ENCODE measurements around the gene PSME4. TPM values are rescaled to one million over a fixed set of nuclear protein-coding genes. Genes with fewer than 3 reads are reported as not detected.

PSME4 gene, protein sequence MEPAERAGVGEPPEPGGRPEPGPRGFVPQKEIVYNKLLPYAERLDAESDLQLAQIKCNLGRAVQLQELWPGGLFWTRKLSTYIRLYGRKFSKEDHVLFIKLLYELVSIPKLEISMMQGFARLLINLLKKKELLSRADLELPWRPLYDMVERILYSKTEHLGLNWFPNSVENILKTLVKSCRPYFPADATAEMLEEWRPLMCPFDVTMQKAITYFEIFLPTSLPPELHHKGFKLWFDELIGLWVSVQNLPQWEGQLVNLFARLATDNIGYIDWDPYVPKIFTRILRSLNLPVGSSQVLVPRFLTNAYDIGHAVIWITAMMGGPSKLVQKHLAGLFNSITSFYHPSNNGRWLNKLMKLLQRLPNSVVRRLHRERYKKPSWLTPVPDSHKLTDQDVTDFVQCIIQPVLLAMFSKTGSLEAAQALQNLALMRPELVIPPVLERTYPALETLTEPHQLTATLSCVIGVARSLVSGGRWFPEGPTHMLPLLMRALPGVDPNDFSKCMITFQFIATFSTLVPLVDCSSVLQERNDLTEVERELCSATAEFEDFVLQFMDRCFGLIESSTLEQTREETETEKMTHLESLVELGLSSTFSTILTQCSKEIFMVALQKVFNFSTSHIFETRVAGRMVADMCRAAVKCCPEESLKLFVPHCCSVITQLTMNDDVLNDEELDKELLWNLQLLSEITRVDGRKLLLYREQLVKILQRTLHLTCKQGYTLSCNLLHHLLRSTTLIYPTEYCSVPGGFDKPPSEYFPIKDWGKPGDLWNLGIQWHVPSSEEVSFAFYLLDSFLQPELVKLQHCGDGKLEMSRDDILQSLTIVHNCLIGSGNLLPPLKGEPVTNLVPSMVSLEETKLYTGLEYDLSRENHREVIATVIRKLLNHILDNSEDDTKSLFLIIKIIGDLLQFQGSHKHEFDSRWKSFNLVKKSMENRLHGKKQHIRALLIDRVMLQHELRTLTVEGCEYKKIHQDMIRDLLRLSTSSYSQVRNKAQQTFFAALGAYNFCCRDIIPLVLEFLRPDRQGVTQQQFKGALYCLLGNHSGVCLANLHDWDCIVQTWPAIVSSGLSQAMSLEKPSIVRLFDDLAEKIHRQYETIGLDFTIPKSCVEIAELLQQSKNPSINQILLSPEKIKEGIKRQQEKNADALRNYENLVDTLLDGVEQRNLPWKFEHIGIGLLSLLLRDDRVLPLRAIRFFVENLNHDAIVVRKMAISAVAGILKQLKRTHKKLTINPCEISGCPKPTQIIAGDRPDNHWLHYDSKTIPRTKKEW (N-terminal part only)
- total RNA-seq, result 31.3 and 39.8 TPM in 2 replicates

DNA sequence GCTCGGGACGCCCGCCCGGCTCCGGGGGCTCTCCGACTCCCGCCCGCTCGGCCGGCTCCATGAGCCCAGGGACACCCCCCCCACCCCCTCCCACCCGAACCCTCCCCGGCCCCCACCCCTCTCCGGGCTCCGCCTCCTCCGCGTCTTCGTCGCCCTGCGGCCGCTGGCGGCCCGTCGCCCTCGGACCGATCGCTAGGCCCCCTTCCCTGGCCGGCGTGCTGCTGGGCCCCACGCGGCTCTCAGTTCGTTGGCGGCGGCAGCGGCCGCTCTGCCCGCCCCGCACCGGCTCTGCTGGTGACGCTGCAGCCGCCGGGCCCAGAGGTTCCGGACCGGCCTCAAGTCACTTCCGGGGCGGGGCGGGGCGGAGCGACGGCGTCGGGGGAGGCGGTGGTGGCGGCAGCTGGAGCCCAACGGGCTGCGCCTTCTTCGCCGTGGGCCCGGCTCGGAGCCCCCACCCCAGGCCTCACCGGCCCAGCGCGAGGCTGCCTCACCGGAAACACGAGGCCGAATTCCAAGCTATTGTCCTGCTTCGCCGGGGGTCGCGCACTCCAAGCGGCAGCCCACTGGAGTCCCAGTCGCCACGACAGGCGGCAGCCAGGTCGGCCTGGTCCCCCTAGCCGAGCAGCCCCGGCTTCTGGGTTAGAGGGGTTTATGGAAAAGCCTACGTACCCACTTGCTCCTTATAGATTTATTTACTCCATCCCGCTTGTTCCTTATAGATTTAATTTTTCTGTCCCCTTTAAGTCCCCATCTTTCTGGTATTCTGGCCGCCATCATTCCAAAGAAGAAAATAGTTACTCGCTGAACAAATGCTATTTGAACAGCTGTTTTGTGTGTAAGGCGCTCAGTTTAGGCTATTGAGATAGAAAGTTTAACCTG lies at the start of gene PSME4:
PSME4 (minus strand) TSS at position 270 of the 879 bp plus-strand sequence; CDS start at position 61, 209 bp downstream.
- H3K27me3 ChIP-seq (ENCODE audit: control insufficient read depth, insufficient read depth, low read length), result no peaks in the 10 kb centered on the region
- FAIRE-seq (no peak), DNase-seq (ENCODE audit: low read depth) (peak; percentile 60)
- peak within 1 kb of the TSS; percentile 54 for H3K4me3 ChIP-seq (ENCODE audit: low read depth, low read length)
- TF ChIP-seq, protein P1, sequence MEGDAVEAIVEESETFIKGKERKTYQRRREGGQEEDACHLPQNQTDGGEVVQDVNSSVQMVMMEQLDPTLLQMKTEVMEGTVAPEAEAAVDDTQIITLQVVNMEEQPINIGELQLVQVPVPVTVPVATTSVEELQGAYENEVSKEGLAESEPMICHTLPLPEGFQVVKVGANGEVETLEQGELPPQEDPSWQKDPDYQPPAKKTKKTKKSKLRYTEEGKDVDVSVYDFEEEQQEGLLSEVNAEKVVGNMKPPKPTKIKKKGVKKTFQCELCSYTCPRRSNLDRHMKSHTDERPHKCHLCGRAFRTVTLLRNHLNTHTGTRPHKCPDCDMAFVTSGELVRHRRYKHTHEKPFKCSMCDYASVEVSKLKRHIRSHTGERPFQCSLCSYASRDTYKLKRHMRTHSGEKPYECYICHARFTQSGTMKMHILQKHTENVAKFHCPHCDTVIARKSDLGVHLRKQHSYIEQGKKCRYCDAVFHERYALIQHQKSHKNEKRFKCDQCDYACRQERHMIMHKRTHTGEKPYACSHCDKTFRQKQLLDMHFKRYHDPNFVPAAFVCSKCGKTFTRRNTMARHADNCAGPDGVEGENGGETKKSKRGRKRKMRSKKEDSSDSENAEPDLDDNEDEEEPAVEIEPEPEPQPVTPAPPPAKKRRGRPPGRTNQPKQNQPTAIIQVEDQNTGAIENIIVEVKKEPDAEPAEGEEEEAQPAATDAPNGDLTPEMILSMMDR (IDR thresholded peaks at IDR 0.05; ENCODE audit: insufficient read depth, low read length, severe bottlenecking), result no peak
- H3K36me3 ChIP-seq (ENCODE audit: control insufficient read depth, insufficient read depth, low read length), result peaks cover 3% of the 10 kb centered on the region

DNA sequence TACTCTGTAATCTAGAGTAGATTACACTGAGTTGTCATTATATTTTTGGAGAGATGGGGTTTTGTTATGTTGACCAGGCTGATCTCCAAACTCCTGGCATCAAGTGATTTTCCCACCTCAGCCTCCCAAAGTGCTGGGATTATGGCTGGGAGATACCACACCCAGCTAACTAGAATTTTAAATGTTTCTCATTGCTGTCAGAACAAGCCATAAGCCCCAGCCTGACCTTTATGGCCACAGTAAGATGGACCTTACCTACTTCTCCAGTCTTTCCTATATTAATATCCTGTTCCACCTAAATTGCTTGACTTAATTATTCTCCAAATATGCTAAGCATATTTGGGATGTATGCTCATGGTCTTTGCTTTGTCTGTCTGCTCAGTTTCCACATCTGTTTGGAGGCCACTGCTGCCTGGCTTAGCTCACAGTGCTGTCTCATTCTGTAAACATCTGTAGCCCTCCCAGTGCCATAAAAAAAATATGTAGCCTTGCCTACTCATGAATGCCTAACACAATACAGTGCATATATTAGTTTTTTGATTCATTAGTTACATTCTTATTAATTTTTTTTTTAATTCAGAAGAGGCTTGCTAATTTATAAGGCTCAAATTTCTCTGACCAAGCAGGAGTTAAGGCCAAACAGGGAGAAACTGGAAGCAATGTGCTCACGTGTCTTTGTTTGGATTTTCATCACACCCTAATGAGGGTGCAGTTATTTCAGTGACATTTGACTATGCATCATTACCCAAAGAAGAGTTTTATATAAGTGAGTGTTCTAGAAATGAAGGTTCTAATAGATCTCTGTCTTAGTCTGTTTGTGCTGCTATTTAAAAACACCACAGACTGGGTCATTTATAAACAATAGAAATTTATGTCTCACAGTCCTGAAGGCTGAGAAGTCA lies 45.3 kb upstream of the PSME4 start:
- TF ChIP-seq, protein P1 (IDR thresholded peaks at IDR 0.05; ENCODE audit: insufficient read depth, low read length, severe bottlenecking), result no peak
- Histone ChIP-seq H3K36me3 (ENCODE audit: control insufficient read depth, insufficient read depth, low read length) (no peaks in the 10 kb centered on the region), H3K4me3 (ENCODE audit: low read depth, low read length) (no peak overlapping the region), H3K27me3 (ENCODE audit: control insufficient read depth, insufficient read depth, low read length) (no peaks in the 10 kb centered on the region)
- peak; percentile 81 for DNase-seq (ENCODE audit: low read depth)
- FAIRE-seq, result no peak

DNA sequence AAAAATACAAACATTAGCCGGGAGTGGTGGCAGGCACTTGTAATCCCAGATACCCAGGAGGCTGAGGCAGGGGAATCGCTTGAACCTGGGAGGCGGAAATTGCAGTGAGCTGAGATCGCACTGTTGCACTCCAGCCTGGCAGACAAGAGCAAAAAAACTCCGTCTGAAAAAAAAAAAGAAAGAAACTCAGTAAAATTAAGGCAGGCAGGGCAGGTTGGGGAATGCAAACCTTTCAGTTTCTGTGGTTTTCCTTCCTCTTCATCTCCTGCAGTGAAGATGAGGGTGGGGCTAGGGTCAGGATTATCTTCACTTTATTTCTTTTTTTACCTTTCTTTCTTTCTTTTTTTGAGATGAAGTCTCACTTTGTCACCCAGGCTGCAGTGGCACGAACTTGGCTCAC lies 43.2 kb upstream of the PSME4 start:
- TF ChIP-seq, protein P1 (IDR thresholded peaks at IDR 0.05; ENCODE audit: insufficient read depth, low read length, severe bottlenecking), result no peak
- FAIRE-seq, result no peak

GRCh38 chr2:54012538-54013141 lies 41.8 kb upstream of the PSME4 start:
- no peaks in the 10 kb centered on the region for H3K27me3 ChIP-seq (ENCODE audit: control insufficient read depth, insufficient read depth, low read length)
- no peak for DNase-seq (ENCODE audit: low read depth)
- no peak overlapping the region for H3K4me3 ChIP-seq (ENCODE audit: low read depth, low read length)
- FAIRE-seq, result no peak
- H3K36me3 ChIP-seq (ENCODE audit: control insufficient read depth, insufficient read depth, low read length), result no peaks in the 10 kb centered on the region
- TF ChIP-seq, protein P1 (IDR thresholded peaks at IDR 0.05; ENCODE audit: insufficient read depth, low read length, severe bottlenecking), result no peak

More for the DNA sequence above, 43.2 kb upstream of the PSME4 start:
- Histone ChIP-seq H3K36me3 (ENCODE audit: control insufficient read depth, insufficient read depth, low read length) (no peaks in the 10 kb centered on the region), H3K4me3 (ENCODE audit: low read depth, low read length) (no peak overlapping the region), H3K27me3 (ENCODE audit: control insufficient read depth, insufficient read depth, low read length) (no peaks in the 10 kb centered on the region)
- DNase-seq (ENCODE audit: low read depth), result no peak
